Ovary (tissue), 9 donors: ENCODE results near the gene OR14A2. TPM values are rescaled to one million over a fixed set of nuclear protein-coding genes. Genes with fewer than 3 reads are reported as not detected.
"Not testable (repeated sequence)": the region's sequence is repeated elsewhere in the genome, so short reads cannot be mapped to it uniquely, and the experiment has no call there.

ENCODE experiments used
- DNase-seq, 5 donors: peaks; one replicate each; pipeline ENCODE4 v3.0.0-alpha.2; 2019 to 2020
- H3K27ac ChIP-seq, 2 donors: fragments of 200-600 bp; one replicate each; pipeline versions ENCODE4 v1.5.1 to v1.8.0; 2019 to 2022
- H3K27me3 ChIP-seq: fragments of 200-600 bp; one replicate; pipeline ENCODE4 v1.8.0; 2022
- H3K36me3 ChIP-seq: fragments of 200-600 bp; sonication (generic); one replicate; pipeline ENCODE4 v1.5.1; 2019
- H3K4me1 ChIP-seq: one replicate; pipeline ENCODE4 v1.8.1; 2013; ENCODE audit warnings: mild to moderate bottlenecking, moderate library complexity; ENCODE audit not compliant: insufficient read depth
- H3K4me3 ChIP-seq: fragments of 200-600 bp; sonication (generic); one replicate; pipeline ENCODE4 v1.5.1; 2017
- H3K9me3 ChIP-seq, 2 donors: fragments of 200-600 bp in 1 of 2; sonication (generic) in 1 of 2; one replicate each; pipeline versions ENCODE4 v1.5.1 to v1.8.1; 2013 to 2019; ENCODE audit warnings: mild to moderate bottlenecking in 1 of 2, moderate library complexity in 1 of 2
- CTCF ChIP-seq, 3 donors: fragments of 450-650 bp in 2 of 3; fragments of 200-600 bp in 1 of 3; IDR thresholded peaks; one replicate each; pipeline versions ENCODE4 v1.5.1 to v1.8.0; 2016 to 2022; ENCODE audit warnings: antibody characterized with exemption in 3 of 3, mild to moderate bottlenecking in 1 of 3
- EP300 ChIP-seq: sonication (generic); formaldehyde crosslinking; IDR thresholded peaks from one replicate; pipeline ENCODE4 v1.6.1; 2017; ENCODE audit warnings: antibody characterized with exemption
- POLR2A ChIP-seq: fragments of 450-650 bp; IDR thresholded peaks from one replicate; pipeline ENCODE4 v1.6.1; 2017; ENCODE audit warnings: antibody characterized with exemption, mild to moderate bottlenecking, moderate library complexity
- WGBS, 3 donors: extraction: QIAGEN DNeasy Blood & Tissue Kit in 1 of 3; methylation state at CpG; one replicate each; pipeline versions ENCODE4 v1.1.5 to v1.1.7; 2013 to 2017; 5-methylcytosine and 5-hydroxymethylcytosine counted together
- intact Hi-C, 4 donors: fragments of 100-400 bp; cut with DNase I; formaldehyde crosslinking; loops; one replicate each; pipeline versions ENCODE4 v1.11.0 to v1.15.1; 2022 to 2023
- polyA plus RNA-seq, 2 donors: library from polyadenylated mRNA; stranded (reverse); fragments of 200-250 nt in 1 of 2; fragments of 350-450 nt in 1 of 2; fragmentation: Illumina TruSeq in 1 of 2; extraction: RNeasy Lipid Tissue Mini Kit (QIAGEN cat#74804) in 1 of 2; gene quantifications; one replicate each; pipeline ENCODE4 v1.2.3, GENCODE V29; 2013 to 2014
- total RNA-seq, 7 donors: library from RNA; depleted of rRNA in 2 of 7; stranded (reverse); fragments of >200 nt in 2 of 7; fragmentation: NEBNext Ultra II Directional in 3 of 7; extraction: Animal tissue kit (Norgen Biotek cat#: 25700) in 3 of 7; gene quantifications; one replicate each; pipeline versions ENCODE4 v1.1.0 to v1.2.4, GENCODE V29; 2016 to 2023
- donor health status: DM: no; HTN: no; CAD: no; lungs with moderate emphysema.
- donor health status: DM: no; HTN: no; CAD: no.
- donor health status: Bipolar disorder and iron deficiency.
- donor health status: DM: yes; HTN: yes; CAD: no.
- donor health status: DM: no; HTN: no; CAD: no.
- donor health status: DM: yes; HTN: yes; CAD: no.

The OR14A2 gene
- total and polyA plus RNA-seq, 9 donors: not detected

- no peaks in the 10 kb centered on the region for H3K27me3 ChIP-seq
- H3K27ac ChIP-seq: no peak overlapping the region
- intact Hi-C loops: no loop called here
- H3K9me3 ChIP-seq: no peaks in the 10 kb centered on the region
- H3K4me3 ChIP-seq: no peak overlapping the region
- WGBS, 3 donors: 87 to 91% (median 89%) methylated on average over 1 of the region's 1 CpG
- DNase-seq: no peak
- TF ChIP-seq CTCF (IDR thresholded peaks at IDR 0.05): no peak
- TF ChIP-seq POLR2A: no peak
- no peak for TF ChIP-seq EP300
- no peaks in the 10 kb centered on the region for H3K36me3 ChIP-seq
- H3K4me1 ChIP-seq: no peaks in the 10 kb centered on the region
Measured at GRCh38 chr1:247749870-247750269, 1.9 kb upstream of the OR14A2 start.

GRCh38 chr1:247747616-247748015, 325 bp downstream of the OR14A2 start:
- DNase-seq: no peak
- Histone ChIP-seq H3K36me3 (no peaks in the 10 kb centered on the region), H3K4me3 (no peak overlapping the region), H3K4me1 (no peaks in the 10 kb centered on the region), H3K9me3 (no peaks in the 10 kb centered on the region), H3K27ac (no peak overlapping the region), H3K27me3 (no peaks in the 10 kb centered on the region)
- WGBS, 3 donors: 84 to 90% (median 86%) methylated on average over 7 of the region's 7 CpGs
- TF ChIP-seq POLR2A: no peak
- no peak for TF ChIP-seq CTCF (IDR thresholded peaks at IDR 0.05)
- no peak for TF ChIP-seq EP300
- intact Hi-C loops: no loop called here

- no peak for DNase-seq
- H3K27ac ChIP-seq: no peak overlapping the region
- TF ChIP-seq EP300 (no peak), CTCF (IDR thresholded peaks at IDR 0.05) (no peak), POLR2A (no peak)
- H3K36me3 ChIP-seq: no peaks in the 10 kb centered on the region
- no peak overlapping the region for H3K4me3 ChIP-seq
- no peaks in the 10 kb centered on the region for H3K27me3 ChIP-seq
- H3K9me3 ChIP-seq: no peaks in the 10 kb centered on the region
- no peaks in the 10 kb centered on the region for H3K4me1 ChIP-seq
- intact Hi-C loops: no loop called here
- 70 to 76% (median 72%) methylated on average over 3 of the region's 3 CpGs for whole genome bisulfite sequencing, 3 donors
Measured at GRCh38 chr1:247746391-247746935, 1.5 kb downstream of the OR14A2 start.

GRCh38 chr1:247742215-247742760, 5.7 kb downstream of the OR14A2 start:
- DNase-seq, H3K27ac ChIP-seq, H3K4me1 ChIP-seq, intact Hi-C loops, H3K4me3 ChIP-seq, H3K36me3 ChIP-seq, H3K9me3 ChIP-seq, H3K27me3 ChIP-seq: not testable (repeated sequence)
- 38 to 72% (median 47%) methylated on average over 3 of the region's 3 CpGs for WGBS, 3 donors

- no peaks in the 10 kb centered on the region for H3K36me3 ChIP-seq
- WGBS, 3 donors: 73 to 79% (median 76%) methylated on average over 5 of the region's 5 CpGs
- DNase-seq: no peak
Measured at GRCh38 chr1:247741756-247742155, 6.2 kb downstream of the OR14A2 start.

More at GRCh38 chr1:247741756-247742155, 6.2 kb downstream of the OR14A2 start:
- no peaks in the 10 kb centered on the region for H3K4me1 ChIP-seq
- H3K9me3 ChIP-seq: no peaks in the 10 kb centered on the region
- no peaks in the 10 kb centered on the region for H3K27me3 ChIP-seq
- TF ChIP-seq CTCF (IDR thresholded peaks at IDR 0.05) (no peak), POLR2A (no peak), EP300 (no peak)
- intact Hi-C loops: no loop called here
- H3K4me3 ChIP-seq: no peak overlapping the region
- no peak overlapping the region for H3K27ac ChIP-seq
